GM19023 (cell line): ENCODE results near the gene RLF.
A peak's percentile ranks its signal among the peaks of the same experiment; 100 is the strongest.
"Not testable (repeated sequence)": the region's sequence is repeated elsewhere in the genome, so short reads cannot be mapped to it uniquely, and the experiment has no call there.

Experiments used
- ATAC-seq: cut with Tn5 transposase; IDR thresholded peaks from one replicate; pipeline ENCODE4 v1.9.1; 2021; ENCODE audit warnings: mild to moderate bottlenecking, moderate library complexity; ENCODE audit not compliant: unreplicated experiment

RLF gene

GRCh38 chr1:40161888-40162397 is 756 bp downstream of the RLF start:
- ATAC-seq = no peak

GRCh38 chr1:40162753-40163441 is 1.7 kb downstream of the RLF start:
- no peak for ATAC-seq

- ATAC-seq = no peak
Observed at GRCh38 chr1:40167317-40167716, 6.1 kb downstream of the RLF start.

- ATAC-seq = no peak
Observed at GRCh38 chr1:40171036-40171435, 9.8 kb downstream of the RLF start.

GRCh38 chr1:40174788-40175187 is 13.6 kb downstream of the RLF start:
- ATAC-seq = no peak

GRCh38 chr1:40176989-40177388 is 15.8 kb downstream of the RLF start:
- not testable (repeated sequence) for ATAC-seq

- ATAC-seq = no peak
Observed at GRCh38 chr1:40178200-40178599, 17.0 kb downstream of the RLF start.

GRCh38 chr1:40179496-40180089 is 18.4 kb downstream of the RLF start:
- ATAC-seq = no peak

GRCh38 chr1:40183055-40183710 is 22.0 kb downstream of the RLF start:
- no peak for ATAC-seq

GRCh38 chr1:40184193-40184592 is 23.0 kb downstream of the RLF start:
- ATAC-seq = no peak

- ATAC-seq = peak; percentile 98
Observed at GRCh38 chr1:40185951-40186864, 25.0 kb downstream of the RLF start.

GRCh38 chr1:40187399-40187798 is 26.2 kb downstream of the RLF start:
- no peak for ATAC-seq

GRCh38 chr1:40194639-40195038 is 33.5 kb downstream of the RLF start:
- ATAC-seq = not testable (repeated sequence)

GRCh38 chr1:40197656-40198055 is 36.5 kb downstream of the RLF start:
- no peak for ATAC-seq

GRCh38 chr1:40199126-40199525 is 37.9 kb downstream of the RLF start:
- no peak for ATAC-seq

- ATAC-seq = no peak
Observed at GRCh38 chr1:40204856-40205255, 43.7 kb downstream of the RLF start.

GRCh38 chr1:40210511-40211204 is 49.5 kb downstream of the RLF start:
- no peak for ATAC-seq

GRCh38 chr1:40218333-40218732 is 57.1 kb downstream of the RLF start:
- ATAC-seq = no peak

GRCh38 chr1:40221471-40221905 is 60.3 kb downstream of the RLF start:
- not testable (repeated sequence) for ATAC-seq
